Gastrocnemius medialis (tissue), 4 donors: ENCODE data around the gene CACNA2D3. TPM values are rescaled to one million over a fixed set of nuclear protein-coding genes. Genes with fewer than 3 reads are reported as not detected.

Experiments used
- ATAC-seq, 2 donors: fragments of 150-250 bp; one replicate each; pipeline ENCODE4 v1.9.1; 2016
- DNase-seq, 2 donors: peaks; one replicate each; pipeline ENCODE4 v3.0.0-alpha.2; 2019
- H3K27ac ChIP-seq, 4 donors: fragments of 200-600 bp; sonication (generic); 1 replicate in 1 of 4; 2 replicates in 3 of 4; pipeline ENCODE4 v1.5.1; 2016 to 2018; ENCODE audit warnings: mild to moderate bottlenecking in 2 of 4, moderate library complexity in 1 of 4
- H3K27me3 ChIP-seq, 3 donors: fragments of 200-600 bp; sonication (generic) in 2 of 3; 1 replicate in 1 of 3; 2 replicates in 2 of 3; pipeline versions ENCODE4 v1.5.1 to v1.6.0; 2016 to 2019; ENCODE audit warnings: mild to moderate bottlenecking in 1 of 3, moderate library complexity in 1 of 3
- H3K36me3 ChIP-seq, 2 donors: fragments of 200-600 bp; sonication (generic) in 1 of 2; one replicate each; pipeline ENCODE4 v1.5.1; 2017 to 2018
- H3K4me1 ChIP-seq, 2 donors: fragments of 200-600 bp; sonication (generic) in 1 of 2; one replicate each; pipeline ENCODE4 v1.5.1; 2016 to 2017; ENCODE audit warnings: mild to moderate bottlenecking in 2 of 2
- H3K4me3 ChIP-seq, 4 donors: fragments of 200-600 bp; sonication (generic) in 3 of 4; 1 replicate in 1 of 4; 2 replicates in 3 of 4; pipeline ENCODE4 v1.5.1; 2016 to 2019; ENCODE audit warnings: mild to moderate bottlenecking in 2 of 4
- H3K9me3 ChIP-seq, 3 donors: fragments of 200-600 bp; sonication (generic) in 2 of 3; 1 replicate in 1 of 3; 2 replicates in 2 of 3; pipeline ENCODE4 v1.5.1; 2016 to 2019
- POLR2A ChIP-seq, 2 donors: fragments of 450-650 bp; IDR thresholded peaks; one replicate each; pipeline ENCODE4 v1.6.1; 2017; ENCODE audit warnings: antibody characterized with exemption in 2 of 2, mild to moderate bottlenecking in 2 of 2, moderate library complexity in 2 of 2
- in situ Hi-C, 4 donors: fragments of 200-750 bp; cut with MboI; loops; one replicate each; pipeline versions ENCODE4 v1.15.0 to v1.8.0; 2017; ENCODE audit warnings: low sequenced_read_pairs in 4 of 4
- intact Hi-C: fragments of 100-400 bp; cut with DNase I; formaldehyde crosslinking; loops from one replicate; pipeline ENCODE4 v1.15.1; 2023; ENCODE audit warnings: low total_unique reads
- total RNA-seq, 4 donors: library from RNA; depleted of rRNA; stranded (reverse); fragments of >200 nt; gene quantifications; one replicate each; pipeline versions ENCODE4 v1.1.0 to v1.2.3, GENCODE V29; 2016
- TF ChIP-seq, protein P1 (sequence below), 5 experiments: fragments of 450-650 bp in 3 of 5; fragments of 200-600 bp in 2 of 5; sonication (generic) in 2 of 5; IDR thresholded peaks in 4 of 5; conservative IDR thresholded peaks in 1 of 5; 1 replicate in 4 of 5; 2 replicates in 1 of 5; pipeline ENCODE4 v1.5.1; 2016 to 2019; ENCODE audit warnings: antibody characterized with exemption in 5 of 5, mild to moderate bottlenecking in 3 of 5, moderate library complexity in 3 of 5

CACNA2D3 gene
- total RNA-seq, 4 donors from 2014 or later = 4.7 to 14.4 (median 7.1) TPM

DNA sequence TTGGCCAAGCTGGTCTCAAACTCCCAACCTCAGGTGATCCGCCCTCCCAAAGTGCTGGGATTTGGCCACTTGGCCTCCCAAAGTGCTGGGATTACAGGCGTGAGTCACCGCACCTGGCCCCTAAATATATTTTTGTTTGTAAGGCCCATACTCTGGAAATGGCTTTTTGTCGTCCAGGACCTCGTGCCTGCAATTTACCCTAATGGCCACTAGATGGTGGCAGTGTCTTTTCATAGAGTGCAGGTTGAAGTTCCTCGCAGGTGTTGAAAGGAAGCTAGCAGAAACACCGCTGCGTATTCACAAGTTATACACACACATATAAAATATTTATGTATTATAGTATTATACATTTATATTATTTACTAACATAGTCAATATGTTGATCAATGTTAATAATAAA lies 708.3 kb downstream of the CACNA2D3 start:
- in situ Hi-C loops = loop anchor here in 1 of 4 donors (25.0 kb wide), 1 partner anchor 1432 kb away; no protein-coding TSS in a partner anchor
- no peak for TF ChIP-seq POLR2A (IDR thresholded peaks at IDR 0.05)
- TF ChIP-seq, protein P1, sequence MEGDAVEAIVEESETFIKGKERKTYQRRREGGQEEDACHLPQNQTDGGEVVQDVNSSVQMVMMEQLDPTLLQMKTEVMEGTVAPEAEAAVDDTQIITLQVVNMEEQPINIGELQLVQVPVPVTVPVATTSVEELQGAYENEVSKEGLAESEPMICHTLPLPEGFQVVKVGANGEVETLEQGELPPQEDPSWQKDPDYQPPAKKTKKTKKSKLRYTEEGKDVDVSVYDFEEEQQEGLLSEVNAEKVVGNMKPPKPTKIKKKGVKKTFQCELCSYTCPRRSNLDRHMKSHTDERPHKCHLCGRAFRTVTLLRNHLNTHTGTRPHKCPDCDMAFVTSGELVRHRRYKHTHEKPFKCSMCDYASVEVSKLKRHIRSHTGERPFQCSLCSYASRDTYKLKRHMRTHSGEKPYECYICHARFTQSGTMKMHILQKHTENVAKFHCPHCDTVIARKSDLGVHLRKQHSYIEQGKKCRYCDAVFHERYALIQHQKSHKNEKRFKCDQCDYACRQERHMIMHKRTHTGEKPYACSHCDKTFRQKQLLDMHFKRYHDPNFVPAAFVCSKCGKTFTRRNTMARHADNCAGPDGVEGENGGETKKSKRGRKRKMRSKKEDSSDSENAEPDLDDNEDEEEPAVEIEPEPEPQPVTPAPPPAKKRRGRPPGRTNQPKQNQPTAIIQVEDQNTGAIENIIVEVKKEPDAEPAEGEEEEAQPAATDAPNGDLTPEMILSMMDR (IDR thresholded peaks at IDR 0.05 in 4 of 5, conservative IDR thresholded peaks at IDR 0.05 in 1 of 5) = peak in 2 of 5 experiments; percentile 16 to 32
- intact Hi-C loops = no loop called here
- H3K4me3 ChIP-seq = no peak overlapping the region
- no peak overlapping the region for H3K27ac ChIP-seq
- ATAC-seq = no peak
- no peaks in the 10 kb centered on the region for H3K27me3 ChIP-seq
- no peak for DNase-seq
- H3K36me3 ChIP-seq = no peaks in the 10 kb centered on the region
- H3K4me1 ChIP-seq = peaks cover 12 to 15% of the 10 kb centered on the region in 2 donors
- H3K9me3 ChIP-seq = peaks cover 0 to 4% (median 0%) of the 10 kb centered on the region in 3 donors

GRCh38 chr3:54831112-54831511 lies 708.8 kb downstream of the CACNA2D3 start:
- no peak for DNase-seq
- Histone ChIP-seq H3K36me3 (no peaks in the 10 kb centered on the region), H3K27ac (no peak overlapping the region), H3K27me3 (no peaks in the 10 kb centered on the region), H3K4me1 (peaks cover 9 to 10% of the 10 kb centered on the region in 2 donors), H3K4me3 (no peak overlapping the region), H3K9me3 (peaks cover 0 to 4% (median 0%) of the 10 kb centered on the region in 3 donors)
- intact Hi-C loops = no loop called here
- TF ChIP-seq POLR2A (IDR thresholded peaks at IDR 0.05) = no peak
- TF ChIP-seq, protein P1 (IDR thresholded peaks at IDR 0.05 in 4 of 5, conservative IDR thresholded peaks at IDR 0.05 in 1 of 5) = no peak
- ATAC-seq = no peak
- in situ Hi-C loops = loop anchor here in 1 of 4 donors (25.0 kb wide), 1 partner anchor 1431 kb away; no protein-coding TSS in a partner anchor

DNA sequence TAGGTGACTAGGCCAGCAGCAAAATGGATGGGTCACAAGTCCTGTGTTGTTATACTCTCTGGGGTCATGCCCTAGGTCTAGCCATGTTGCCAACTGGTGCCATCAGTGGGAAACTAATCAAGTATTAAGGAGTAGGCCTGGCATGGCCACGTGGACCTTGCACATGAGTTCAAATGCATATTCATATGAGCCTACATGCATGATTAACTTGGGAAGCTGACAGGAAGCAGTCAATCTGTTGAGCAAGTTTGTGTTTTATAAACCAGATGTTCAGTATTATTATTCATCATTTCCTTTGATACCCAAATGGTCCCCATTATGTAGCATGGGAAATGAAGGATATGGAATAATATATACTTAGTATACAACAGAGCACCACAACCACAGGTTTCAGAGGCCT lies 710.5 kb downstream of the CACNA2D3 start:
- ATAC-seq (no peak), DNase-seq (no peak)
- in situ Hi-C loops (loop anchor here in 1 of 4 donors (25.0 kb wide), 1 partner anchor 1429 kb away; no protein-coding TSS in a partner anchor), intact Hi-C loops (no loop called here)
- no peaks in the 10 kb centered on the region for H3K4me1 ChIP-seq
- no peaks in the 10 kb centered on the region for H3K36me3 ChIP-seq
- no peaks in the 10 kb centered on the region for H3K27me3 ChIP-seq
- H3K4me3 ChIP-seq = no peak overlapping the region
- peaks cover 0 to 4% (median 0%) of the 10 kb centered on the region in 3 donors for H3K9me3 ChIP-seq
- H3K27ac ChIP-seq = no peak overlapping the region
- TF ChIP-seq, protein P1 (IDR thresholded peaks at IDR 0.05 in 4 of 5, conservative IDR thresholded peaks at IDR 0.05 in 1 of 5) = no peak
- no peak for TF ChIP-seq POLR2A (IDR thresholded peaks at IDR 0.05)

GRCh38 chr3:54835701-54836100 lies 713.3 kb downstream of the CACNA2D3 start:
- no peak for ATAC-seq
- TF ChIP-seq, protein P1 (IDR thresholded peaks at IDR 0.05 in 4 of 5, conservative IDR thresholded peaks at IDR 0.05 in 1 of 5) = no peak
- no peak for TF ChIP-seq POLR2A (IDR thresholded peaks at IDR 0.05)
- in situ Hi-C loops = loop anchor here in 1 of 4 donors (25.0 kb wide), 1 partner anchor 1427 kb away; no protein-coding TSS in a partner anchor
- H3K36me3 ChIP-seq = no peaks in the 10 kb centered on the region
- no peaks in the 10 kb centered on the region for H3K27me3 ChIP-seq
- no peaks in the 10 kb centered on the region for H3K4me1 ChIP-seq
- H3K4me3 ChIP-seq = no peak overlapping the region
- peaks cover 0 to 2% (median 0%) of the 10 kb centered on the region in 3 donors for H3K9me3 ChIP-seq
- H3K27ac ChIP-seq = no peak overlapping the region
- intact Hi-C loops = no loop called here
- no peak for DNase-seq
